ENCODE results near the gene KLF7. TPM values are rescaled to one million over a fixed set of nuclear protein-coding genes. Genes with fewer than 3 reads are reported as not detected.

KLF7 gene
- total and polyA plus RNA-seq, 2 donors (not counting 3 experiments of a cell fraction or from before 2014, with no cell fraction given) = 32.8 to 42.9 TPM

DNA sequence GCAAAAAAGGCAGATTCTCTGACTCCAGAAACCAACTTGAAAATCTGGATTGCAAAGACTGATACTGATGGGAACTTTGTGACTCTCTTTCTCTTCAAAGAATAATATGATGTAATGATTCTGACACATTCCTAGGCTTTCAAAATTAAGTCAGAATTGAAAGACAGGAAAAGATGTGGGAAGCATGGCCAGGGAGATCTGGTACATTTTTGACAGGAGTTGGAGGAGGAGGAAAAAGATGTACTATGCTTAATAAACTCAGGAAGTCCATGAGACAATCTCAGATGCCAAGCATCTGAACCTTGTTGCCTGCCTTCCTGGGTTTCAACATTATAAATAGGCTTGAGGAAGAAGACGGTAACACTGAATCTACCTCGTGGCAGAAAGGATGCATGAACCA lies 34.2 kb downstream of the KLF7 start:
- FAIRE-seq = peak; percentile 82
- Histone ChIP-seq H3K9ac (replicated peaks; ENCODE audit: extremely low read depth, insufficient read depth, low read length) (peak overlapping the region; percentile 33), H3K4me1 (ENCODE audit: control insufficient read depth, extremely low read depth, insufficient read depth, low read length) (peaks cover 80% of the 10 kb centered on the region), H3K9me3 (replicated peaks; ENCODE audit: control insufficient read depth, insufficient read depth, low read length) (no peaks in the 10 kb centered on the region), H2AFZ (ENCODE audit: low read depth, low read length) (no peak overlapping the region), H3K4me3 (replicated peaks in 1 of 3; ENCODE audit: insufficient read depth in 1 of 3, low read depth in 1 of 3, low read length in 3 of 3) (no peak overlapping the region), H4K20me1 (replicated peaks; ENCODE audit: control insufficient read depth, extremely low read depth, insufficient read depth, low read length) (no peaks in the 10 kb centered on the region), H3K9me1 (replicated peaks; ENCODE audit: control insufficient read depth, extremely low read depth, insufficient read depth, low read length) (no peaks in the 10 kb centered on the region), H3K4me2 (ENCODE audit: insufficient read depth, low read length) (peak overlapping the region; percentile 20), H3K27ac (ENCODE audit: insufficient read depth, low read depth, low read length) (peak overlapping the region; percentile 94), H3K36me3 (ENCODE audit: control insufficient read depth in 2 of 2, extremely low read depth in 1 of 2, insufficient read depth in 2 of 2, low read length in 2 of 2) (peaks cover 0 to 2% of the 10 kb centered on the region in 2 experiments), H3K79me2 (ENCODE audit: control insufficient read depth, insufficient read depth, low read length) (peaks cover 96% of the 10 kb centered on the region), H3K27me3 (ENCODE audit: control insufficient read depth in 2 of 2, insufficient read depth in 2 of 2, low read length in 2 of 2) (no peaks in the 10 kb centered on the region)
- BruUV-seq (replicated peaks) = no TSS peak
- intact Hi-C loops (cut with micrococcal nuclease) = loop anchor here (1.0 to 10.0 kb wide), 2 partner anchors 10 to 147 kb away; no protein-coding TSS in a partner anchor
- ChIA-PET POLR2A (no interaction called here), CTCF (interaction anchor here (0.5 to 4.8 kb wide), 8 partner anchors 9 to 341 kb away, joined by 3 to 29 read pairs (median 7); no protein-coding TSS in a partner anchor)
- DNase-seq (ENCODE audit: low read depth, low spot score) = peak; percentile 71
- TF ChIP-seq JUN (IDR thresholded peaks at IDR 0.05; ENCODE audit: borderline replicate concordance, insufficient read depth, insufficient read length, low read depth) (peak; percentile 36), POLR2A (IDR thresholded peaks at IDR 0.05; ENCODE audit: low read depth, low read length) (peak; percentile 50), POLR2AphosphoS5 (IDR thresholded peaks at IDR 0.05; ENCODE audit: insufficient read depth, low read depth, low read length) (peak; percentile 22), EZH2 (IDR thresholded peaks at IDR 0.05; ENCODE audit: borderline replicate concordance, low read depth, low read length, severe bottlenecking) (no peak), FOS (IDR thresholded peaks at IDR 0.05; ENCODE audit: borderline replicate concordance, insufficient read depth, low read length) (peak; percentile 39)
- dilution Hi-C loops (cut with MboI; ENCODE audit: extremely low pct_ligation_motif_present, low sequenced_read_pairs) = no loop called here

DNA sequence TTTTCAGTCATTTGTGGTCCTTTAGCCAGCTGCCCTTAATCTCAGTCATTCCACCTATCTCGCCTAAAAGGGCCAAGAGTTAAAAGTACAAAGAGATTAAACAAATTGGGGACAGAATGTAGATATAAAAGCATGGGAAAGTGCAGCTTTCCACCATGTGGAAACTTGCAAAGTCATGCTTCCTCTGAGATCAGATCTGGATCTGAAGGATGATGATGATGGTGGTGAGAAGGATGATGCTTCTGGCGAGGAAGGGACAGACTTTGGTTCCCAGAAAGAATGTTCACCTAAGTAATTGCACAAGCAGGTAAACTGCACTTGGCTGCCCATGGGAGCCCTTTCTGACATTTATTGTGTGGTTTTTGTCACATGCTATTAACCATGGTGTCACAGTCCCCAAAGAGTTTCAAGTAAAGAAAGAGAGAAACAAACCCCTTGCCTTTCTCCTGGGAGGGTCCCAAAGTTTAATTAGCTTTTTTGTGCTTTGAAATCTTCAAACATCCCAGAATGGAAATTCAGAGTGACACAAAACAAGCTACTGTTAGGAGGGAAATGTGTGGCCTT lies 34.7 kb downstream of the KLF7 start:
- no peaks in the 10 kb centered on the region for H3K27me3 ChIP-seq (ENCODE audit: control insufficient read depth in 2 of 2, insufficient read depth in 2 of 2, low read length in 2 of 2)
- H3K27ac ChIP-seq (ENCODE audit: insufficient read depth, low read depth, low read length) = peak overlapping the region; percentile 94
- H3K9me1 ChIP-seq (replicated peaks; ENCODE audit: control insufficient read depth, extremely low read depth, insufficient read depth, low read length) = no peaks in the 10 kb centered on the region
- H3K4me2 ChIP-seq (ENCODE audit: insufficient read depth, low read length) = peak overlapping the region; percentile 20
- CTCF ChIA-PET = interaction anchor here (2.2 to 4.8 kb wide), 3 partner anchors 8 to 12 kb away, joined by 9 to 29 read pairs (median 15); no protein-coding TSS in a partner anchor
- H4K20me1 ChIP-seq (replicated peaks; ENCODE audit: control insufficient read depth, extremely low read depth, insufficient read depth, low read length) = no peaks in the 10 kb centered on the region
- peaks cover 0 to 2% of the 10 kb centered on the region in 2 experiments for H3K36me3 ChIP-seq (ENCODE audit: control insufficient read depth in 2 of 2, extremely low read depth in 1 of 2, insufficient read depth in 2 of 2, low read length in 2 of 2)
- peaks cover 96% of the 10 kb centered on the region for H3K79me2 ChIP-seq (ENCODE audit: control insufficient read depth, insufficient read depth, low read length)
- dilution Hi-C loops (cut with MboI; ENCODE audit: extremely low pct_ligation_motif_present, low sequenced_read_pairs) (no loop called here), intact Hi-C loops (cut with micrococcal nuclease) (loop anchor here (1.0 to 10.0 kb wide), 2 partner anchors 10 to 146 kb away; no protein-coding TSS in a partner anchor)
- POLR2A ChIA-PET = no interaction called here
- FAIRE-seq = no peak
- no peak overlapping the region for H3K4me3 ChIP-seq (replicated peaks in 1 of 3; ENCODE audit: insufficient read depth in 1 of 3, low read depth in 1 of 3, low read length in 3 of 3)
- DNase-seq (ENCODE audit: low read depth, low spot score) = no peak
- TF ChIP-seq, protein P1, sequence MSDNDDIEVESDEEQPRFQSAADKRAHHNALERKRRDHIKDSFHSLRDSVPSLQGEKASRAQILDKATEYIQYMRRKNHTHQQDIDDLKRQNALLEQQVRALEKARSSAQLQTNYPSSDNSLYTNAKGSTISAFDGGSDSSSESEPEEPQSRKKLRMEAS (IDR thresholded peaks at IDR 0.05; ENCODE audit: insufficient read depth, insufficient read length) = no peak
- TF ChIP-seq FOS (IDR thresholded peaks at IDR 0.05; ENCODE audit: borderline replicate concordance, insufficient read depth, low read length) (no peak), EZH2 (IDR thresholded peaks at IDR 0.05; ENCODE audit: borderline replicate concordance, low read depth, low read length, severe bottlenecking) (no peak), POLR2AphosphoS5 (IDR thresholded peaks at IDR 0.05; ENCODE audit: insufficient read depth, low read depth, low read length) (no peak), MYC (IDR thresholded peaks at IDR 0.05; ENCODE audit: low read depth, low read length) (no peak), GATA2 (IDR thresholded peaks at IDR 0.05; ENCODE audit: insufficient read depth, insufficient read length, low read depth, low read length) (no peak), JUN (IDR thresholded peaks at IDR 0.05; ENCODE audit: borderline replicate concordance, insufficient read depth, insufficient read length, low read depth) (no peak), POLR2A (IDR thresholded peaks at IDR 0.05; ENCODE audit: low read depth, low read length) (no peak)
- TF ChIP-seq, protein P2, sequence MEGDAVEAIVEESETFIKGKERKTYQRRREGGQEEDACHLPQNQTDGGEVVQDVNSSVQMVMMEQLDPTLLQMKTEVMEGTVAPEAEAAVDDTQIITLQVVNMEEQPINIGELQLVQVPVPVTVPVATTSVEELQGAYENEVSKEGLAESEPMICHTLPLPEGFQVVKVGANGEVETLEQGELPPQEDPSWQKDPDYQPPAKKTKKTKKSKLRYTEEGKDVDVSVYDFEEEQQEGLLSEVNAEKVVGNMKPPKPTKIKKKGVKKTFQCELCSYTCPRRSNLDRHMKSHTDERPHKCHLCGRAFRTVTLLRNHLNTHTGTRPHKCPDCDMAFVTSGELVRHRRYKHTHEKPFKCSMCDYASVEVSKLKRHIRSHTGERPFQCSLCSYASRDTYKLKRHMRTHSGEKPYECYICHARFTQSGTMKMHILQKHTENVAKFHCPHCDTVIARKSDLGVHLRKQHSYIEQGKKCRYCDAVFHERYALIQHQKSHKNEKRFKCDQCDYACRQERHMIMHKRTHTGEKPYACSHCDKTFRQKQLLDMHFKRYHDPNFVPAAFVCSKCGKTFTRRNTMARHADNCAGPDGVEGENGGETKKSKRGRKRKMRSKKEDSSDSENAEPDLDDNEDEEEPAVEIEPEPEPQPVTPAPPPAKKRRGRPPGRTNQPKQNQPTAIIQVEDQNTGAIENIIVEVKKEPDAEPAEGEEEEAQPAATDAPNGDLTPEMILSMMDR (IDR thresholded peaks at IDR 0.05; ENCODE audit: extremely low read depth in 1 of 2, insufficient read depth in 1 of 2, low read depth in 1 of 2, low read length in 2 of 2) = no peak
- peaks cover 74% of the 10 kb centered on the region for H3K4me1 ChIP-seq (ENCODE audit: control insufficient read depth, extremely low read depth, insufficient read depth, low read length)
- no peak overlapping the region for H2AFZ ChIP-seq (ENCODE audit: low read depth, low read length)
- no peaks in the 10 kb centered on the region for H3K9me3 ChIP-seq (replicated peaks; ENCODE audit: control insufficient read depth, insufficient read depth, low read length)
- no peak overlapping the region for H3K9ac ChIP-seq (replicated peaks; ENCODE audit: extremely low read depth, insufficient read depth, low read length)
- TSS peak; percentile 4 for BruUV-seq (replicated peaks)
